DND-41 (cell line): ENCODE data around the gene BRF1.

Experiments
- ATAC-seq: fragments of 200-7000 bp; cut with Tn5 transposase; 3 replicates; pipeline ENCODE4 v1.9.1; 2021; ENCODE audit warnings: low read depth; ENCODE audit not compliant: insufficient read depth
- DNase-seq: peaks from one replicate; pipeline ENCODE4 v3.0.0-alpha.2; 2020
- H2AFZ ChIP-seq: 2 replicates; pipeline ENCODE4 v1.6.0; 2012; ENCODE audit warnings: low read depth, low read length
- H3K27ac ChIP-seq: 2 replicates; pipeline ENCODE4 v1.5.1; 2012; ENCODE audit warnings: low read length, inconsistent platforms
- H3K27me3 ChIP-seq: fragments of 200-600 bp; sonication (generic); 2 replicates; pipeline ENCODE4 v1.6.0; 2012; ENCODE audit warnings: low read length, mild to moderate bottlenecking, inconsistent platforms; ENCODE audit not compliant: insufficient read depth, poor library complexity
- H3K36me3 ChIP-seq: 2 replicates; pipeline ENCODE4 v1.5.1; 2012; ENCODE audit warnings: low read length, inconsistent platforms; ENCODE audit not compliant: insufficient read depth
- H3K4me1 ChIP-seq: 2 replicates; pipeline ENCODE4 v1.5.1; 2012; ENCODE audit warnings: mild to moderate bottlenecking, low read length; ENCODE audit not compliant: insufficient read depth
- H3K4me2 ChIP-seq: 2 replicates; pipeline ENCODE4 v1.6.0; 2012; ENCODE audit warnings: mild to moderate bottlenecking, moderate library complexity, low read length, inconsistent platforms; ENCODE audit not compliant: insufficient read depth
- H3K4me3 ChIP-seq, 2 experiments: fragments of 200-600 bp in 1 of 2; shearing (Covaris generic) in 1 of 2; 2 replicates each; pipeline ENCODE4 v1.5.1; 2012 to 2016; ENCODE audit warnings: inconsistent platforms in 2 of 2, low read length in 2 of 2, mild to moderate bottlenecking in 2 of 2, low read depth in 1 of 2, moderate library complexity in 1 of 2
- H3K79me2 ChIP-seq: 2 replicates; pipeline ENCODE4 v1.6.0; 2012; ENCODE audit warnings: low read length, inconsistent platforms; ENCODE audit not compliant: insufficient read depth
- H3K9ac ChIP-seq: 2 replicates; pipeline ENCODE4 v1.6.0; 2012; ENCODE audit warnings: low read depth, mild to moderate bottlenecking, inconsistent platforms, low read length, moderate library complexity
- H3K9me3 ChIP-seq: 2 replicates; pipeline ENCODE4 v1.5.1; 2012; ENCODE audit warnings: low read length, moderate library complexity, mild to moderate bottlenecking, inconsistent platforms; ENCODE audit not compliant: insufficient read depth, severe bottlenecking
- H4K20me1 ChIP-seq: 2 replicates; pipeline ENCODE4 v1.6.0; 2012; ENCODE audit warnings: low read length; ENCODE audit not compliant: insufficient read depth
- CTCF ChIP-seq: IDR thresholded peaks from 2 replicates; pipeline ENCODE4 v1.5.1; 2012; ENCODE audit warnings: borderline replicate concordance, low read length, moderate library complexity, mild to moderate bottlenecking; ENCODE audit not compliant: poor library complexity, severe bottlenecking; ENCODE audit errors: extremely low read depth
- EZH2 ChIP-seq: IDR thresholded peaks from 3 replicates; pipeline ENCODE4 v1.6.1; 2012; ENCODE audit warnings: borderline replicate concordance, low read depth, mild to moderate bottlenecking, moderate library complexity, low read length, inconsistent platforms; ENCODE audit not compliant: severe bottlenecking

Gene BRF1

GRCh38 chr14:105207996-105208737 is 92.6 kb downstream of the BRF1 start:
- no peak for TF ChIP-seq EZH2
- no peak for TF ChIP-seq CTCF
- no peak overlapping the region for H3K9ac ChIP-seq
- H3K36me3 ChIP-seq: peaks cover 31% of the 10 kb centered on the region
- H3K4me2 ChIP-seq: no peak overlapping the region
- no peaks in the 10 kb centered on the region for H3K27me3 ChIP-seq
- H3K4me1 ChIP-seq: no peaks in the 10 kb centered on the region
- no peak overlapping the region for H2AFZ ChIP-seq
- no peak overlapping the region for H3K27ac ChIP-seq
- H4K20me1 ChIP-seq: peaks cover 24% of the 10 kb centered on the region
- ATAC-seq (no peak), DNase-seq (no peak)
- no peak overlapping the region for H3K4me3 ChIP-seq
- H3K9me3 ChIP-seq: no peaks in the 10 kb centered on the region
- H3K79me2 ChIP-seq: no peaks in the 10 kb centered on the region

DNA sequence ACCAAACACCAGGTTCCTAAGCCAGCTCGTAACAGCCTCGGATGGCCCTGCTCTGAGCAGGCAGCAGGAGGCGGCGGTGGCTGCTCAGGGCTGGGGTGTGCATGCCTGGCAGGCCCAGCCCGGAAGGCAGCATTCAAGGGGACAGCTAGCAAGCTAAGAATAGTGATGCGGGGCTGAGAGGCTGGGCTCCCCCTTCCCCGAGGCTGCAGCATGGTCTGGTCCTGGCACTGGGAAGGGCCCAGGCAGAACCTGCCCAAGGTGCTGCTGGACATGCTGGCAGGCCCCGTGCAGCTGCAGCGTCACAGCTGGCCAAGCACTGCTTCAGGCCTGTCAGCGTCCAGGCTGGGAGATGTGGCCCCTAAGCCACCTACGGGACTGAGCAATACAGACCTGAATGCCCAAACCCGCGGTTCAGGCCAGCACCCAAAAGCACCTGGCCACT is 93.3 kb downstream of the BRF1 start:
- no peak overlapping the region for H3K4me2 ChIP-seq

DNA sequence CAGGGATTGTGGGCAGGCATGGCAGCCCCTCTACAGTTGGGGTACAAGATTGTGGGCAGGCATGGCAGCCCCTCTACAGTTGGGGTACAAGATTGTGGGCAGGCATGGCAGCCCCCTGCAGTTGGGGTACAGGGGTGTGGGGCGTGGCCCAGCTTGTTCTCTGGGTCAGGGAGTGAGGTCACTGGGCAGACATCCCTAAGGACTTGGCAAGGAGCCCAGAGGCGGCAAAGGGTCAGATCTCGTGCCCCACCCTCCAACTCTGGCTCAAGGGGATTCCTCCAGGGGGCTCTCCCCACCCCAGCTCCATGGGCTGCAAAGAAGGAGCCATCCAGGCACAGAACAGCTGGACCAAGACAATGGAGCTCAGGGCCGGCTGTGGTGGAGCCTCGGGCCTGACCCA is 93.9 kb downstream of the BRF1 start:
- Histone ChIP-seq H3K27me3 (no peaks in the 10 kb centered on the region), H3K9me3 (no peaks in the 10 kb centered on the region), H3K27ac (no peak overlapping the region), H3K4me3 (no peak overlapping the region), H3K36me3 (peaks cover 21% of the 10 kb centered on the region), H3K4me1 (no peaks in the 10 kb centered on the region), H2AFZ (no peak overlapping the region), H3K4me2 (no peak overlapping the region), H3K9ac (no peak overlapping the region), H4K20me1 (peaks cover 30% of the 10 kb centered on the region), H3K79me2 (no peaks in the 10 kb centered on the region)
- ATAC-seq (no peak), DNase-seq (no peak)
- TF ChIP-seq EZH2 (no peak), CTCF (no peak)

More for the DNA sequence above, 93.3 kb downstream of the BRF1 start:
- peaks cover 26% of the 10 kb centered on the region for H3K36me3 ChIP-seq
- H4K20me1 ChIP-seq: peaks cover 29% of the 10 kb centered on the region
- H3K9me3 ChIP-seq: no peaks in the 10 kb centered on the region
- H3K4me3 ChIP-seq: no peak overlapping the region
- H3K27me3 ChIP-seq: no peaks in the 10 kb centered on the region
- no peak overlapping the region for H3K27ac ChIP-seq
- ATAC-seq (0 out of 3 replicates have a peak, but pooled peaks have one; percentile 25), DNase-seq (no peak)
- TF ChIP-seq EZH2 (no peak), CTCF (peak; percentile 37)
- H3K4me1 ChIP-seq: no peaks in the 10 kb centered on the region
- no peak overlapping the region for H3K9ac ChIP-seq
- H2AFZ ChIP-seq: no peak overlapping the region
- no peaks in the 10 kb centered on the region for H3K79me2 ChIP-seq
